Esophagus squamous epithelium (tissue), 4 donors: Measurements from ENCODE around the gene DSTYK.

Experiments used
- POLR2A ChIP-seq, 4 donors: fragments of 450-650 bp; IDR thresholded peaks; one replicate each; pipeline ENCODE4 v1.6.1; 2017; ENCODE audit warnings: antibody characterized with exemption in 4 of 4, mild to moderate bottlenecking in 4 of 4, moderate library complexity in 3 of 4
- TF ChIP-seq, protein P1 (sequence below), 6 experiments: fragments of 450-650 bp in 4 of 6; fragments of 200-600 bp in 2 of 6; sonication (generic) in 2 of 6; IDR thresholded peaks; one replicate each; pipeline ENCODE4 v1.5.1; 2016 to 2019; ENCODE audit warnings: antibody characterized with exemption in 6 of 6, mild to moderate bottlenecking in 4 of 6, moderate library complexity in 4 of 6

DNA sequence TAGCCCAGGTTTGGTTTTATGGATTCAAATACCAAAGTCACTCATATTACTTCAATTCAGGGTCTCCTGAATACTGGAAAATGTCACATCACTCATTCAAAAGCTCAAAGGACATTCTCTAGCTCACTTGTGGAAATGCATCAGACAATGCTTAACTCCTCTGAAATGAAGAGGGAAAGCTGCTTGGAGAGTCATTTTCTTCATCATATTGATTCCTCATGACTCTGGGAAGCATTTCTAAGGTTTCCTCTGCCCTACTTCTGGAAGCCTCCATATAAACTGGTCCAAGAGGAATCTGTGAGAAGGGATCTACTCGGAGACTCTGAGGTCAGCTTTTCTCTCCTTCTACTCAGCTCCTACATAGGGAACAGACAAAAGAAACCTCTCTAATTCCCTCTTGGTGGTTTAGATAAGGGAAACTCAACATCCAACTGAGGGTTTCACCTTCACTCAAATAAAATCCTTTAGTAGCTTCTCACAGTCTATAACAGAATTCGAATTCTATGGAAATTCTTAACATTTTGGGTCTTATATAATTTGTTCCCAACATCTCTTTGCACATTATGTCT is 53.4 kb downstream of the DSTYK start:
- TF ChIP-seq, protein P1, sequence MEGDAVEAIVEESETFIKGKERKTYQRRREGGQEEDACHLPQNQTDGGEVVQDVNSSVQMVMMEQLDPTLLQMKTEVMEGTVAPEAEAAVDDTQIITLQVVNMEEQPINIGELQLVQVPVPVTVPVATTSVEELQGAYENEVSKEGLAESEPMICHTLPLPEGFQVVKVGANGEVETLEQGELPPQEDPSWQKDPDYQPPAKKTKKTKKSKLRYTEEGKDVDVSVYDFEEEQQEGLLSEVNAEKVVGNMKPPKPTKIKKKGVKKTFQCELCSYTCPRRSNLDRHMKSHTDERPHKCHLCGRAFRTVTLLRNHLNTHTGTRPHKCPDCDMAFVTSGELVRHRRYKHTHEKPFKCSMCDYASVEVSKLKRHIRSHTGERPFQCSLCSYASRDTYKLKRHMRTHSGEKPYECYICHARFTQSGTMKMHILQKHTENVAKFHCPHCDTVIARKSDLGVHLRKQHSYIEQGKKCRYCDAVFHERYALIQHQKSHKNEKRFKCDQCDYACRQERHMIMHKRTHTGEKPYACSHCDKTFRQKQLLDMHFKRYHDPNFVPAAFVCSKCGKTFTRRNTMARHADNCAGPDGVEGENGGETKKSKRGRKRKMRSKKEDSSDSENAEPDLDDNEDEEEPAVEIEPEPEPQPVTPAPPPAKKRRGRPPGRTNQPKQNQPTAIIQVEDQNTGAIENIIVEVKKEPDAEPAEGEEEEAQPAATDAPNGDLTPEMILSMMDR (IDR thresholded peaks at IDR 0.05) = no peak
- no peak for TF ChIP-seq POLR2A (IDR thresholded peaks at IDR 0.05)
